ENCODE data around the gene UPK3A. TPM values are rescaled to one million over a fixed set of nuclear protein-coding genes. Genes with fewer than 3 reads are reported as not detected.
A peak's percentile ranks its signal among the peaks of the same experiment; 100 is the strongest.

Gene UPK3A
- total and polyA plus RNA-seq, 2 of the 13 experiments (the other 11 are each of a cell fraction or from before 2014, with no cell fraction given), result 10.5 to 13.8 TPM

- TF ChIP-seq, protein P1, sequence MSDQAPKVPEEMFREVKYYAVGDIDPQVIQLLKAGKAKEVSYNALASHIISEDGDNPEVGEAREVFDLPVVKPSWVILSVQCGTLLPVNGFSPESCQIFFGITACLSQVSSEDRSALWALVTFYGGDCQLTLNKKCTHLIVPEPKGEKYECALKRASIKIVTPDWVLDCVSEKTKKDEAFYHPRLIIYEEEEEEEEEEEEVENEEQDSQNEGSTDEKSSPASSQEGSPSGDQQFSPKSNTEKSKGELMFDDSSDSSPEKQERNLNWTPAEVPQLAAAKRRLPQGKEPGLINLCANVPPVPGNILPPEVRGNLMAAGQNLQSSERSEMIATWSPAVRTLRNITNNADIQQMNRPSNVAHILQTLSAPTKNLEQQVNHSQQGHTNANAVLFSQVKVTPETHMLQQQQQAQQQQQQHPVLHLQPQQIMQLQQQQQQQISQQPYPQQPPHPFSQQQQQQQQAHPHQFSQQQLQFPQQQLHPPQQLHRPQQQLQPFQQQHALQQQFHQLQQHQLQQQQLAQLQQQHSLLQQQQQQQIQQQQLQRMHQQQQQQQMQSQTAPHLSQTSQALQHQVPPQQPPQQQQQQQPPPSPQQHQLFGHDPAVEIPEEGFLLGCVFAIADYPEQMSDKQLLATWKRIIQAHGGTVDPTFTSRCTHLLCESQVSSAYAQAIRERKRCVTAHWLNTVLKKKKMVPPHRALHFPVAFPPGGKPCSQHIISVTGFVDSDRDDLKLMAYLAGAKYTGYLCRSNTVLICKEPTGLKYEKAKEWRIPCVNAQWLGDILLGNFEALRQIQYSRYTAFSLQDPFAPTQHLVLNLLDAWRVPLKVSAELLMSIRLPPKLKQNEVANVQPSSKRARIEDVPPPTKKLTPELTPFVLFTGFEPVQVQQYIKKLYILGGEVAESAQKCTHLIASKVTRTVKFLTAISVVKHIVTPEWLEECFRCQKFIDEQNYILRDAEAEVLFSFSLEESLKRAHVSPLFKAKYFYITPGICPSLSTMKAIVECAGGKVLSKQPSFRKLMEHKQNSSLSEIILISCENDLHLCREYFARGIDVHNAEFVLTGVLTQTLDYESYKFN (CRISPR knock-in tag; conservative IDR thresholded peaks at IDR 0.05), result peak; percentile 32; the same call in 1 of the 2 replicates
- peak; percentile 37; the same call in 1 of the 2 replicates for TF ChIP-seq UBTF (CRISPR knock-in tag; IDR thresholded peaks at IDR 0.05)
- TF ChIP-seq HNRNPUL1 (IDR thresholded peaks at IDR 0.05; ENCODE audit: low read depth, low read length), result no peak
- TF ChIP-seq ZFX (CRISPR knock-in tag; IDR thresholded peaks at IDR 0.05; ENCODE audit: low read depth), result peak; percentile 55
- TF ChIP-seq RBFOX2 (IDR thresholded peaks at IDR 0.05; ENCODE audit: low read depth, low read length), result 0 out of 2 replicates have a peak, but pooled peaks have one; percentile 10
- peak; percentile 80 for TF ChIP-seq ZNF687 (CRISPR knock-in tag; IDR thresholded peaks at IDR 0.05)
- TF ChIP-seq PITX1 (CRISPR knock-in tag; IDR thresholded peaks at IDR 0.05), result peak; percentile 54; the same call in 1 of the 2 replicates
- no peak for TF ChIP-seq MED8 (CRISPR knock-in tag; IDR thresholded peaks at IDR 0.05; ENCODE audit: insufficient replicate concordance)
- no peak for TF ChIP-seq BRCA1 (CRISPR knock-in tag; IDR thresholded peaks at IDR 0.05)
- TF ChIP-seq ZNF275 (CRISPR knock-in tag; IDR thresholded peaks at IDR 0.05; ENCODE audit: borderline replicate concordance), result no peak
- no peak for TF ChIP-seq ZBTB46 (CRISPR knock-in tag; IDR thresholded peaks at IDR 0.05; ENCODE audit: borderline replicate concordance)
- 0 out of 2 replicates have a peak, but pooled peaks have one; percentile 52 for TF ChIP-seq ZNF563 (CRISPR knock-in tag; IDR thresholded peaks at IDR 0.05)
- 0 out of 2 replicates have a peak, but pooled peaks have one; percentile 53 for TF ChIP-seq ZNF619 (CRISPR knock-in tag; IDR thresholded peaks at IDR 0.05)
Measured at GRCh38 chr22:45237065-45237990, 47.4 kb upstream of the UPK3A start (continued).
